Right atrium auricular region (tissue), 2 donors: ENCODE results near the gene SMCHD1. TPM values are rescaled to one million over a fixed set of nuclear protein-coding genes. Genes with fewer than 3 reads are reported as not detected.

Experiments used
- DNase-seq: peaks from one replicate; pipeline ENCODE4 v3.0.0-alpha.2; 2019; ENCODE audit warnings: low spot score
- H3K27ac ChIP-seq, 2 donors: fragments of 200-600 bp; sonication (generic); 1 replicate in 1 of 2; 2 replicates in 1 of 2; pipeline ENCODE4 v1.5.1; 2016 to 2019
- H3K27me3 ChIP-seq, 2 donors: fragments of 200-600 bp; sonication (generic); one replicate each; pipeline versions ENCODE4 v1.5.1 to v1.6.0; 2017 to 2019
- H3K36me3 ChIP-seq: fragments of 200-600 bp; sonication (generic); one replicate; pipeline ENCODE4 v1.5.1; 2016
- H3K4me1 ChIP-seq, 2 donors: fragments of 200-600 bp; sonication (generic); one replicate each; pipeline versions ENCODE4 v1.5.1 to v1.6.0; 2017 to 2019
- H3K4me3 ChIP-seq, 2 donors: fragments of 200-600 bp; sonication (generic); 1 replicate in 1 of 2; 2 replicates in 1 of 2; pipeline ENCODE4 v1.5.1; 2017 to 2019; ENCODE audit warnings: mild to moderate bottlenecking in 1 of 2, moderate library complexity in 1 of 2
- H3K9me3 ChIP-seq, 2 donors: fragments of 200-600 bp; sonication (generic); one replicate each; pipeline ENCODE4 v1.5.1; 2019
- CTCF ChIP-seq, 2 donors: fragments of 200-600 bp; sonication (generic); IDR thresholded peaks; one replicate each; pipeline ENCODE4 v1.5.1; 2019; ENCODE audit warnings: antibody characterized with exemption in 2 of 2
- total RNA-seq, 2 donors: library from RNA; depleted of rRNA; stranded (reverse); fragments of >200 nt; gene quantifications; one replicate each; pipeline ENCODE4 v1.1.0, GENCODE V29; 2016

The SMCHD1 gene
- total RNA-seq, 2 donors from 2014 or later: 27.8 to 34.0 TPM

GRCh38 chr18:2811416-2811815 is 155.9 kb downstream of the SMCHD1 start:
- Histone ChIP-seq H3K4me1 (no peaks in the 10 kb centered on the region), H3K4me3 (no peak overlapping the region), H3K36me3 (no peaks in the 10 kb centered on the region), H3K27ac (no peak overlapping the region), H3K27me3 (no peaks in the 10 kb centered on the region), H3K9me3 (peaks cover 6 to 25% of the 10 kb centered on the region in 2 donors)
- no peak for TF ChIP-seq CTCF (IDR thresholded peaks at IDR 0.05)
- no peak for DNase-seq

GRCh38 chr18:2814928-2815327 is 159.4 kb downstream of the SMCHD1 start:
- H3K4me1 ChIP-seq: no peaks in the 10 kb centered on the region
- no peak for DNase-seq
- peaks cover 6 to 35% of the 10 kb centered on the region in 2 donors for H3K9me3 ChIP-seq
- no peaks in the 10 kb centered on the region for H3K27me3 ChIP-seq
- H3K36me3 ChIP-seq: no peaks in the 10 kb centered on the region
- no peak overlapping the region for H3K27ac ChIP-seq
- no peak overlapping the region for H3K4me3 ChIP-seq
- TF ChIP-seq CTCF (IDR thresholded peaks at IDR 0.05): no peak

- DNase-seq: no peak
- H3K27ac ChIP-seq: no peak overlapping the region
- no peaks in the 10 kb centered on the region for H3K4me1 ChIP-seq
- H3K4me3 ChIP-seq: no peak overlapping the region
- H3K27me3 ChIP-seq: no peaks in the 10 kb centered on the region
- no peak for TF ChIP-seq CTCF (IDR thresholded peaks at IDR 0.05)
- peaks cover 0 to 20% of the 10 kb centered on the region in 2 donors for H3K9me3 ChIP-seq
- H3K36me3 ChIP-seq: no peaks in the 10 kb centered on the region
Measured at GRCh38 chr18:2818281-2818680, 162.8 kb downstream of the SMCHD1 start.

- Histone ChIP-seq H3K36me3 (no peaks in the 10 kb centered on the region), H3K4me3 (no peak overlapping the region), H3K4me1 (peaks cover 0 to 4% of the 10 kb centered on the region in 2 donors), H3K27me3 (no peaks in the 10 kb centered on the region), H3K9me3 (peaks cover 0 to 10% of the 10 kb centered on the region in 2 donors), H3K27ac (no peak overlapping the region)
- DNase-seq: no peak
- TF ChIP-seq CTCF (IDR thresholded peaks at IDR 0.05): no peak
Measured at GRCh38 chr18:2821695-2822094, 166.2 kb downstream of the SMCHD1 start.

GRCh38 chr18:2822213-2822921 is 166.8 kb downstream of the SMCHD1 start:
- no peak for DNase-seq
- Histone ChIP-seq H3K4me1 (peaks cover 0 to 8% of the 10 kb centered on the region in 2 donors), H3K27ac (no peak overlapping the region), H3K27me3 (no peaks in the 10 kb centered on the region), H3K9me3 (peaks cover 0 to 10% of the 10 kb centered on the region in 2 donors), H3K36me3 (no peaks in the 10 kb centered on the region), H3K4me3 (no peak overlapping the region)
- TF ChIP-seq CTCF (IDR thresholded peaks at IDR 0.05): no peak

GRCh38 chr18:2823202-2823601 is 167.7 kb downstream of the SMCHD1 start:
- H3K36me3 ChIP-seq: no peaks in the 10 kb centered on the region
- no peak for DNase-seq
- no peak overlapping the region for H3K4me3 ChIP-seq

More at GRCh38 chr18:2823202-2823601, 167.7 kb downstream of the SMCHD1 start:
- H3K27me3 ChIP-seq: no peaks in the 10 kb centered on the region
- H3K9me3 ChIP-seq: peaks cover 0 to 7% of the 10 kb centered on the region in 2 donors
- TF ChIP-seq CTCF (IDR thresholded peaks at IDR 0.05): no peak
- H3K4me1 ChIP-seq: peaks cover 0 to 8% of the 10 kb centered on the region in 2 donors
- no peak overlapping the region for H3K27ac ChIP-seq
